ENCODE measurements around the gene GNRHR. TPM values are rescaled to one million over a fixed set of nuclear protein-coding genes. Genes with fewer than 3 reads are reported as not detected.

GNRHR gene, protein sequence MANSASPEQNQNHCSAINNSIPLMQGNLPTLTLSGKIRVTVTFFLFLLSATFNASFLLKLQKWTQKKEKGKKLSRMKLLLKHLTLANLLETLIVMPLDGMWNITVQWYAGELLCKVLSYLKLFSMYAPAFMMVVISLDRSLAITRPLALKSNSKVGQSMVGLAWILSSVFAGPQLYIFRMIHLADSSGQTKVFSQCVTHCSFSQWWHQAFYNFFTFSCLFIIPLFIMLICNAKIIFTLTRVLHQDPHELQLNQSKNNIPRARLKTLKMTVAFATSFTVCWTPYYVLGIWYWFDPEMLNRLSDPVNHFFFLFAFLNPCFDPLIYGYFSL
- polyA plus RNA-seq: under 1 TPM; 0.10 to 0.22 TPM

DNA sequence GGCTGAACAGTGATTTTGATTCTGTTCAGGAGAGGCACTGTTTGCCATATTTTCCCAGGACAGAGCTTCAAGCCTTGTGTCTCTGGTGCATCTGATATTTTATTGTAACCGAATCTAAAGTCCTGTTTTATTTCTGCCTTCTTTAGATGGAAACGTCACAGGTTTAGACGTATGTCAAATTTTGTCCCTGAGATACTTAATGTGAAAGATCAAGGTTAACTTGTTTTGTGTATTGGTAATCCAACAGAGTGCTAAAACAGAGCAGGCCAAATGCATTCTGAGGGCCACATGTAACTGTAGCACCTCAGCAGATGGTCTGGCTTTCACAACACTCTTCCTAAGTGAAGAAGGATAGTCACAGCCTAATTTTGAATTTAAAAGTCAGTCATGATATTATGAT, at the start of gene GNRHR:
Gene GNRHR (minus strand): TSS at position 101 of the 400 bp plus-strand sequence. CDS start 53 bp downstream, at position 48.
- no peak within 1 kb of the TSS for H3K27ac ChIP-seq (ENCODE audit: low read depth in 2 of 2, low read length in 1 of 2)
- no peaks in the 10 kb centered on the region for H3K9me3 ChIP-seq (ENCODE audit: control insufficient read depth in 2 of 2, insufficient read depth in 1 of 2, low read depth in 1 of 2, low read length in 1 of 2)
- H3K36me3 ChIP-seq (ENCODE audit: control insufficient read depth in 2 of 2, insufficient read depth in 2 of 2, low read length in 1 of 2): no peaks in the 10 kb centered on the region
- no peaks in the 10 kb centered on the region for H3K27me3 ChIP-seq (ENCODE audit: control insufficient read depth in 1 of 2, insufficient read depth in 2 of 2, low read length in 2 of 2)
- WGBS, 2 donors: 95 to 97% methylated on average over 3 of the region's 3 CpGs
- no peaks in the 10 kb centered on the region for H3K4me1 ChIP-seq (ENCODE audit: control insufficient read depth in 2 of 2, insufficient read depth in 2 of 2, low read length in 1 of 2)
- H3K4me3 ChIP-seq (ENCODE audit: low read depth in 1 of 2, low read length in 2 of 2): no peak within 1 kb of the TSS

- Histone ChIP-seq H3K4me1 (ENCODE audit: control insufficient read depth in 2 of 2, insufficient read depth in 2 of 2, low read length in 1 of 2) (no peaks in the 10 kb centered on the region), H3K9me3 (ENCODE audit: control insufficient read depth in 2 of 2, insufficient read depth in 1 of 2, low read depth in 1 of 2, low read length in 1 of 2) (no peaks in the 10 kb centered on the region), H3K27ac (ENCODE audit: low read depth in 2 of 2, low read length in 1 of 2) (no peak overlapping the region), H3K27me3 (ENCODE audit: control insufficient read depth in 1 of 2, insufficient read depth in 2 of 2, low read length in 2 of 2) (no peaks in the 10 kb centered on the region), H3K36me3 (ENCODE audit: control insufficient read depth in 2 of 2, insufficient read depth in 2 of 2, low read length in 1 of 2) (no peaks in the 10 kb centered on the region), H3K4me3 (ENCODE audit: low read depth in 1 of 2, low read length in 2 of 2) (no peak overlapping the region)
These were observed 42.6 kb upstream of the GNRHR start for GRCh38 chr4:67796810-67797209.

- no peak overlapping the region for H3K4me3 ChIP-seq (ENCODE audit: low read depth in 1 of 2, low read length in 2 of 2)
These were observed 36.5 kb upstream of the GNRHR start for GRCh38 chr4:67790721-67791120.

GRCh38 chr4:67787311-67787710, 33.1 kb upstream of the GNRHR start:
- 93 to 95% methylated on average over 2 of the region's 2 CpGs for WGBS, 2 donors
- H3K27ac ChIP-seq (ENCODE audit: low read depth in 2 of 2, low read length in 1 of 2): no peak overlapping the region

More at GRCh38 chr4:67790721-67791120, 36.5 kb upstream of the GNRHR start:
- Histone ChIP-seq H3K27ac (ENCODE audit: low read depth in 2 of 2, low read length in 1 of 2) (no peak overlapping the region), H3K36me3 (ENCODE audit: control insufficient read depth in 2 of 2, insufficient read depth in 2 of 2, low read length in 1 of 2) (no peaks in the 10 kb centered on the region), H3K9me3 (ENCODE audit: control insufficient read depth in 2 of 2, insufficient read depth in 1 of 2, low read depth in 1 of 2, low read length in 1 of 2) (no peaks in the 10 kb centered on the region), H3K27me3 (ENCODE audit: control insufficient read depth in 1 of 2, insufficient read depth in 2 of 2, low read length in 2 of 2) (no peaks in the 10 kb centered on the region), H3K4me1 (ENCODE audit: control insufficient read depth in 2 of 2, insufficient read depth in 2 of 2, low read length in 1 of 2) (no peaks in the 10 kb centered on the region)

DNA sequence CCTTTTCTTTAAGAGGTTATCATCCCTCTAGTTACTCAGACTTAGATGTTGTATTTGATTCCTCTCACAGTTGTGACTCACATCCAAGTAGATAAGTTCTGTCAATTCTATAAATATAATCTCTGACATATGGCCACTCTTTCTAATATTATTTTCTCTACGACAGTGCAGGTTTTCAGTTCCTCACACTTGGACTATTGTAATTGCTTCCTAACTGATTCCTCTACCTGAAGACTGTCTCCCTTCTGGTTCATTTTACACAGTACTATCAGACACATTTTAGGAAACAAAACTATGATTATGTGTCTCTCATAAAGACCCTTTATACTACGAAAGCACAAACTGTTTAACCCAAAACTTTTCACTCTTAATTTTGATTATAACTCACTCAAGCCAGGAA, 31.3 kb upstream of the GNRHR start:
- WGBS, 2 donors: 76 to 84% methylated on average over 2 of the region's 2 CpGs
- H3K4me1 ChIP-seq (ENCODE audit: control insufficient read depth in 2 of 2, insufficient read depth in 2 of 2, low read length in 1 of 2): no peaks in the 10 kb centered on the region
- H3K27me3 ChIP-seq (ENCODE audit: control insufficient read depth in 1 of 2, insufficient read depth in 2 of 2, low read length in 2 of 2): no peaks in the 10 kb centered on the region
- no peaks in the 10 kb centered on the region for H3K9me3 ChIP-seq (ENCODE audit: control insufficient read depth in 2 of 2, insufficient read depth in 1 of 2, low read depth in 1 of 2, low read length in 1 of 2)
- H3K36me3 ChIP-seq (ENCODE audit: control insufficient read depth in 2 of 2, insufficient read depth in 2 of 2, low read length in 1 of 2): no peaks in the 10 kb centered on the region
- H3K4me3 ChIP-seq (ENCODE audit: low read depth in 1 of 2, low read length in 2 of 2): no peak overlapping the region
- no peak overlapping the region for H3K27ac ChIP-seq (ENCODE audit: low read depth in 2 of 2, low read length in 1 of 2)

More at GRCh38 chr4:67787311-67787710, 33.1 kb upstream of the GNRHR start:
- H3K4me3 ChIP-seq (ENCODE audit: low read depth in 1 of 2, low read length in 2 of 2): no peak overlapping the region
- H3K9me3 ChIP-seq (ENCODE audit: control insufficient read depth in 2 of 2, insufficient read depth in 1 of 2, low read depth in 1 of 2, low read length in 1 of 2): no peaks in the 10 kb centered on the region
- no peaks in the 10 kb centered on the region for H3K27me3 ChIP-seq (ENCODE audit: control insufficient read depth in 1 of 2, insufficient read depth in 2 of 2, low read length in 2 of 2)
- no peaks in the 10 kb centered on the region for H3K36me3 ChIP-seq (ENCODE audit: control insufficient read depth in 2 of 2, insufficient read depth in 2 of 2, low read length in 1 of 2)
- H3K4me1 ChIP-seq (ENCODE audit: control insufficient read depth in 2 of 2, insufficient read depth in 2 of 2, low read length in 1 of 2): no peaks in the 10 kb centered on the region

DNA sequence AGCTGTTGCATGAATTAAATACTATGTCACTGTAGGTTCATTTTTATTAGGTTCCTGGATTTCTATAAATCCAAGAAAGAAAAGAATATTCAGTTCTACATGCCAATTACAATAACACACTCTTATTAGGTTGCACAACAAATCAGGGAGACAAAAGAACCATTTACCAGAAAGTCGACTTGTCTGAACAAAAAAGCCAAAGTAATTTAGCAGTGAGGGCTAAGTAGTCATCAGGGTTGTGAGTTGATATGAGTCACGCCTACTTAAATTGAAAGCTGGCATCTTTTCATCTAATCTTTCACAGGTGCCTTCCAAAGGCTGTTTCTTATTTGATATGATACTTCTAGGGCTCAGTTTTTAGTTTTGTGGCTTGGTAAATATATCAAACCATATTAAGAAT, 25.4 kb upstream of the GNRHR start:
- no peaks in the 10 kb centered on the region for H3K36me3 ChIP-seq (ENCODE audit: control insufficient read depth in 2 of 2, insufficient read depth in 2 of 2, low read length in 1 of 2)
- H3K27ac ChIP-seq (ENCODE audit: low read depth in 2 of 2, low read length in 1 of 2): no peak overlapping the region
- H3K27me3 ChIP-seq (ENCODE audit: control insufficient read depth in 1 of 2, insufficient read depth in 2 of 2, low read length in 2 of 2): no peaks in the 10 kb centered on the region
- WGBS, 2 donors: 48 to 64% methylated on average over 2 of the region's 2 CpGs
- H3K9me3 ChIP-seq (ENCODE audit: control insufficient read depth in 2 of 2, insufficient read depth in 1 of 2, low read depth in 1 of 2, low read length in 1 of 2): no peaks in the 10 kb centered on the region
- H3K4me1 ChIP-seq (ENCODE audit: control insufficient read depth in 2 of 2, insufficient read depth in 2 of 2, low read length in 1 of 2): no peaks in the 10 kb centered on the region
- no peak overlapping the region for H3K4me3 ChIP-seq (ENCODE audit: low read depth in 1 of 2, low read length in 2 of 2)

DNA sequence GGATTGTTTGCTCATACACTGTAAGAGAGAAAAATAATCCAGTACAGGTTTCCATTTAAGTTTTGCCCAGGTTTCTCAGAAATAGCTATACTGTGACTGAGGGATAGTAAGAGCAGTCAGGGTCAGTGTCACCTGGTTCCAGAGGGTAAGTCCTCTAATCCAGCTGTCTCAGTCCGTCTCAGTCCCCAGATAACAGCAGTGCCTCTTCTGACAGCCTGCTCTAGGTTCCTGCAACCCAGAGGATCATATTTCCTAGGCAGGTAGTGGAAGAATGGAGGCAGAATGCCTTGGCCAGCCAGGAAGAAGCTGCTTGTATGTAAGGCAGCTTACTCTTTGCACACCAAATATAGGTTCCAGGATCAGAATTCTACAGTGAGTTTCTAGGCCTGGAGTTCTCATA, 22.6 kb upstream of the GNRHR start:
- Histone ChIP-seq H3K27ac (ENCODE audit: low read depth in 2 of 2, low read length in 1 of 2) (peak overlapping the region in 1 of 2 donors; percentile 49), H3K9me3 (ENCODE audit: control insufficient read depth in 2 of 2, insufficient read depth in 1 of 2, low read depth in 1 of 2, low read length in 1 of 2) (no peaks in the 10 kb centered on the region), H3K4me3 (ENCODE audit: low read depth in 1 of 2, low read length in 2 of 2) (no peak overlapping the region), H3K36me3 (ENCODE audit: control insufficient read depth in 2 of 2, insufficient read depth in 2 of 2, low read length in 1 of 2) (no peaks in the 10 kb centered on the region), H3K27me3 (ENCODE audit: control insufficient read depth in 1 of 2, insufficient read depth in 2 of 2, low read length in 2 of 2) (no peaks in the 10 kb centered on the region), H3K4me1 (ENCODE audit: control insufficient read depth in 2 of 2, insufficient read depth in 2 of 2, low read length in 1 of 2) (no peaks in the 10 kb centered on the region)
- 40 to 58% methylated on average over 1 of the region's 1 CpG for WGBS, 2 donors

GRCh38 chr4:67770422-67770821, 16.2 kb upstream of the GNRHR start:
- Histone ChIP-seq H3K4me3 (ENCODE audit: low read depth in 1 of 2, low read length in 2 of 2) (no peak overlapping the region), H3K27ac (ENCODE audit: low read depth in 2 of 2, low read length in 1 of 2) (no peak overlapping the region), H3K27me3 (ENCODE audit: control insufficient read depth in 1 of 2, insufficient read depth in 2 of 2, low read length in 2 of 2) (no peaks in the 10 kb centered on the region), H3K36me3 (ENCODE audit: control insufficient read depth in 2 of 2, insufficient read depth in 2 of 2, low read length in 1 of 2) (no peaks in the 10 kb centered on the region), H3K4me1 (ENCODE audit: control insufficient read depth in 2 of 2, insufficient read depth in 2 of 2, low read length in 1 of 2) (no peaks in the 10 kb centered on the region), H3K9me3 (ENCODE audit: control insufficient read depth in 2 of 2, insufficient read depth in 1 of 2, low read depth in 1 of 2, low read length in 1 of 2) (no peaks in the 10 kb centered on the region)
- 30 to 51% methylated on average over 3 of the region's 3 CpGs for WGBS, 2 donors

GRCh38 chr4:67765928-67766327, 11.7 kb upstream of the GNRHR start:
- Histone ChIP-seq H3K4me1 (ENCODE audit: control insufficient read depth in 2 of 2, insufficient read depth in 2 of 2, low read length in 1 of 2) (no peaks in the 10 kb centered on the region), H3K9me3 (ENCODE audit: control insufficient read depth in 2 of 2, insufficient read depth in 1 of 2, low read depth in 1 of 2, low read length in 1 of 2) (no peaks in the 10 kb centered on the region), H3K4me3 (ENCODE audit: low read depth in 1 of 2, low read length in 2 of 2) (no peak overlapping the region), H3K27me3 (ENCODE audit: control insufficient read depth in 1 of 2, insufficient read depth in 2 of 2, low read length in 2 of 2) (no peaks in the 10 kb centered on the region), H3K36me3 (ENCODE audit: control insufficient read depth in 2 of 2, insufficient read depth in 2 of 2, low read length in 1 of 2) (no peaks in the 10 kb centered on the region), H3K27ac (ENCODE audit: low read depth in 2 of 2, low read length in 1 of 2) (no peak overlapping the region)
- 42 to 44% methylated on average over 1 of the region's 1 CpG for WGBS, 2 donors

DNA sequence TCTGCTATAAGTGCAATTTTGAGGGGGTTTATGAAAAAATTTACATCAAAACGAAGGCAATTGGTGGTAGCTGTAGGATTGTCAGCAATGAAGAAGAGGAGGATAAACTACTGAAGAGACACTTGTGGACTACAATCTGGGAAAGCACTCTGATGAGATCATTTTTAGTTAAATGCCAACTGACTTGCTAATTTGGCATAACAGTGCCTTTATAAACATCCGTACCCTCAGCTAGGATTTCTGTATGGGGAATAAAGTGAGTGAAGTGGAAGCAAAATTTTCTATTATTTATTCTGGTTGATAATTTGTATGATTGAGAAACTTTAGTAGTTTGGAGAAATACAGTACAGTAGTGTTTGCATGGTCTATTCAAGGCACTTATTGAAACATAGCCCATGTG, 11.2 kb upstream of the GNRHR start:
- H3K27me3 ChIP-seq (ENCODE audit: control insufficient read depth in 1 of 2, insufficient read depth in 2 of 2, low read length in 2 of 2): no peaks in the 10 kb centered on the region
- 57 to 64% methylated on average over 2 of the region's 2 CpGs for WGBS, 2 donors

More for the DNA sequence above, 11.2 kb upstream of the GNRHR start:
- no peaks in the 10 kb centered on the region for H3K36me3 ChIP-seq (ENCODE audit: control insufficient read depth in 2 of 2, insufficient read depth in 2 of 2, low read length in 1 of 2)
- H3K27ac ChIP-seq (ENCODE audit: low read depth in 2 of 2, low read length in 1 of 2): no peak overlapping the region
- H3K4me3 ChIP-seq (ENCODE audit: low read depth in 1 of 2, low read length in 2 of 2): no peak overlapping the region
- H3K9me3 ChIP-seq (ENCODE audit: control insufficient read depth in 2 of 2, insufficient read depth in 1 of 2, low read depth in 1 of 2, low read length in 1 of 2): no peaks in the 10 kb centered on the region
- H3K4me1 ChIP-seq (ENCODE audit: control insufficient read depth in 2 of 2, insufficient read depth in 2 of 2, low read length in 1 of 2): no peaks in the 10 kb centered on the region

Measured in esophagus (tissue), 2 donors.